Hematopoietic multipotent progenitor cell treated with erythropoietin and hydrocortisone succinate and interleukin-3 and kit ligand, for 17 days (in vitro differentiated cells): ENCODE results near the gene HORMAD2.

Source experiments
- DNase-seq: peaks from one replicate; pipeline ENCODE4 v3.0.0-alpha.2; 2015; ENCODE audit warnings: low spot score

HORMAD2 gene

GRCh38 chr22:30113494-30113893 lies 33.2 kb downstream of the HORMAD2 start:
- no peak for DNase-seq

GRCh38 chr22:30114361-30114760 lies 34.1 kb downstream of the HORMAD2 start:
- DNase-seq: no peak

GRCh38 chr22:30115705-30116104 lies 35.4 kb downstream of the HORMAD2 start:
- no peak for DNase-seq

GRCh38 chr22:30116362-30117117 lies 36.3 kb downstream of the HORMAD2 start:
- no peak for DNase-seq

- no peak for DNase-seq
Observed at GRCh38 chr22:30117256-30117655, 37.0 kb downstream of the HORMAD2 start.

- no peak for DNase-seq
Observed at GRCh38 chr22:30118291-30118690, 38.0 kb downstream of the HORMAD2 start.

GRCh38 chr22:30121960-30122359 lies 41.7 kb downstream of the HORMAD2 start:
- no peak for DNase-seq

- no peak for DNase-seq
Observed at GRCh38 chr22:30123463-30123862, 43.2 kb downstream of the HORMAD2 start.

- DNase-seq: no peak
Observed at GRCh38 chr22:30127749-30128166, 47.5 kb downstream of the HORMAD2 start.

- DNase-seq: no peak
Observed at GRCh38 chr22:30128511-30128910, 48.2 kb downstream of the HORMAD2 start.

GRCh38 chr22:30129636-30130035 lies 49.4 kb downstream of the HORMAD2 start:
- DNase-seq: no peak

- DNase-seq: no peak
Observed at GRCh38 chr22:30132290-30132996, 52.2 kb downstream of the HORMAD2 start.

- no peak for DNase-seq
Observed at GRCh38 chr22:30140414-30140813, 60.1 kb downstream of the HORMAD2 start.

- DNase-seq: no peak
Observed at GRCh38 chr22:30143265-30143664, 63.0 kb downstream of the HORMAD2 start.

- DNase-seq: no peak
Observed at GRCh38 chr22:30144391-30144790, 64.1 kb downstream of the HORMAD2 start.

GRCh38 chr22:30150212-30150611 lies 69.9 kb downstream of the HORMAD2 start:
- no peak for DNase-seq

- DNase-seq: no peak
Observed at GRCh38 chr22:30158277-30158676, 78.0 kb downstream of the HORMAD2 start.

GRCh38 chr22:30158744-30159500 lies 78.7 kb downstream of the HORMAD2 start:
- DNase-seq: no peak

- peak; percentile 16 for DNase-seq
Observed at GRCh38 chr22:30159561-30160353, 79.5 kb downstream of the HORMAD2 start.

- DNase-seq: no peak
Observed at GRCh38 chr22:30161051-30161469, 80.8 kb downstream of the HORMAD2 start.

- DNase-seq: no peak
Observed at GRCh38 chr22:30167296-30167695, 87.0 kb downstream of the HORMAD2 start.

GRCh38 chr22:30167734-30168133 lies 87.5 kb downstream of the HORMAD2 start:
- no peak for DNase-seq
